ENCODE results near the gene NCAPH2. TPM values are rescaled to one million over a fixed set of nuclear protein-coding genes. Genes with fewer than 3 reads are reported as not detected.

NCAPH2 gene
- total and polyA plus RNA-seq, 9 of the 15 experiments (the other 6 are each of a cell fraction or from before 2014, with no cell fraction given), result 3.6 to 88.6 (median 32.4) TPM

GRCh38 chr22:50562523-50563412 is 54.7 kb downstream of the NCAPH2 start, which contains the start of gene SYCE3 (continued):
- TF ChIP-seq, protein P1, sequence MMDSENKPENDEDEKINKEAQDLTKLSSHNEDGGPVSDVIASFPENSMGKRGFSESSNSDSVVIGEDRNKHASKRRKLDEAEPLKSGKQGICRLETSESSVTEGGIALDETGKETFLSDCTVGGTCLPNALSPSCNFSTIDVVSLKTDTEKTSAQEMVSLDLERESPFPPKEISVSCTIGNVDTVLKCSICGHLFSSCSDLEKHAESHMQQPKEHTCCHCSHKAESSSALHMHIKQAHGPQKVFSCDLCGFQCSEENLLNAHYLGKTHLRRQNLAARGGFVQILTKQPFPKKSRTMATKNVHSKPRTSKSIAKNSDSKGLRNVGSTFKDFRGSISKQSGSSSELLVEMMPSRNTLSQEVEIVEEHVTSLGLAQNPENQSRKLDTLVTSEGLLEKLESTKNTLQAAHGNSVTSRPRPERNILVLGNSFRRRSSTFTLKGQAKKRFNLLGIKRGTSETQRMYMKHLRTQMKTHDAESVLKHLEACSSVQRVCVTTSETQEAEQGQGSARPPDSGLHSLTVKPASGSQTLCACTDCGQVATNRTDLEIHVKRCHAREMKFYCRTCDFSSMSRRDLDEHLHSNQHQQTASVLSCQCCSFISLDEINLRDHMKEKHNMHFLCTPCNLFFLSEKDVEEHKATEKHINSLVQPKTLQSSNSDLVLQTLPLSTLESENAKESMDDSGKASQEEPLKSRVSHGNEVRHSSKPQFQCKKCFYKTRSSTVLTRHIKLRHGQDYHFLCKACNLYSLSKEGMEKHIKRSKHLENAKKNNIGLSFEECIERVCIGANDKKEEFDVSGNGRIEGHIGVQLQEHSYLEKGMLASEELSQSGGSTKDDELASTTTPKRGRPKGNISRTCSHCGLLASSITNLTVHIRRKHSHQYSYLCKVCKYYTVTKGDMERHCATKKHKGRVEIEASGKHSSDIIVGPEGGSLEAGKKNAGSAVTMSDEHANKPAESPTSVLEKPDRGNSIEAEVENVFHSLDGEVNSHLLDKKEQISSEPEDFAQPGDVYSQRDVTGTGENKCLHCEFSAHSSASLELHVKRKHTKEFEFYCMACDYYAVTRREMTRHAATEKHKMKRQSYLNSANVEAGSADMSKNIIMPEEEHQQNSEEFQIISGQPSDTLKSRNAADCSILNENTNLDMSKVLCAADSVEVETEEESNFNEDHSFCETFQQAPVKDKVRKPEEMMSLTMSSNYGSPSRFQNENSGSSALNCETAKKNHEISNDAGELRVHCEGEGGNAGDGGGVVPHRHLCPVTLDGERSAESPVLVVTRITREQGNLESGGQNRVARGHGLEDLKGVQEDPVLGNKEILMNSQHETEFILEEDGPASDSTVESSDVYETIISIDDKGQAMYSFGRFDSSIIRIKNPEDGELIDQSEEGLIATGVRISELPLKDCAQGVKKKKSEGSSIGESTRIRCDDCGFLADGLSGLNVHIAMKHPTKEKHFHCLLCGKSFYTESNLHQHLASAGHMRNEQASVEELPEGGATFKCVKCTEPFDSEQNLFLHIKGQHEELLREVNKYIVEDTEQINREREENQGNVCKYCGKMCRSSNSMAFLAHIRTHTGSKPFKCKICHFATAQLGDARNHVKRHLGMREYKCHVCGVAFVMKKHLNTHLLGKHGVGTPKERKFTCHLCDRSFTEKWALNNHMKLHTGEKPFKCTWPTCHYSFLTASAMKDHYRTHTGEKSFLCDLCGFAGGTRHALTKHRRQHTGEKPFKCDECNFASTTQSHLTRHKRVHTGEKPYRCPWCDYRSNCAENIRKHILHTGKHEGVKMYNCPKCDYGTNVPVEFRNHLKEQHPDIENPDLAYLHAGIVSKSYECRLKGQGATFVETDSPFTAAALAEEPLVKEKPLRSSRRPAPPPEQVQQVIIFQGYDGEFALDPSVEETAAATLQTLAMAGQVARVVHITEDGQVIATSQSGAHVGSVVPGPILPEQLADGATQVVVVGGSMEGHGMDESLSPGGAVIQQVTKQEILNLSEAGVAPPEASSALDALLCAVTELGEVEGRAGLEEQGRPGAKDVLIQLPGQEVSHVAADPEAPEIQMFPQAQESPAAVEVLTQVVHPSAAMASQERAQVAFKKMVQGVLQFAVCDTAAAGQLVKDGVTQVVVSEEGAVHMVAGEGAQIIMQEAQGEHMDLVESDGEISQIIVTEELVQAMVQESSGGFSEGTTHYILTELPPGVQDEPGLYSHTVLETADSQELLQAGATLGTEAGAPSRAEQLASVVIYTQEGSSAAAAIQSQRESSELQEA (IDR thresholded peaks at IDR 0.05; ENCODE audit: low read depth), result no peak
- TF ChIP-seq, protein P2, sequence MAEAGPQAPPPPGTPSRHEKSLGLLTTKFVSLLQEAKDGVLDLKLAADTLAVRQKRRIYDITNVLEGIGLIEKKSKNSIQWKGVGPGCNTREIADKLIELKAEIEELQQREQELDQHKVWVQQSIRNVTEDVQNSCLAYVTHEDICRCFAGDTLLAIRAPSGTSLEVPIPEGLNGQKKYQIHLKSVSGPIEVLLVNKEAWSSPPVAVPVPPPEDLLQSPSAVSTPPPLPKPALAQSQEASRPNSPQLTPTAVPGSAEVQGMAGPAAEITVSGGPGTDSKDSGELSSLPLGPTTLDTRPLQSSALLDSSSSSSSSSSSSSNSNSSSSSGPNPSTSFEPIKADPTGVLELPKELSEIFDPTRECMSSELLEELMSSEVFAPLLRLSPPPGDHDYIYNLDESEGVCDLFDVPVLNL (CRISPR knock-in tag; IDR thresholded peaks at IDR 0.05; ENCODE audit: low read depth), result no peak
- TF ChIP-seq XRCC5 (IDR thresholded peaks at IDR 0.05; ENCODE audit: low read depth, low read length) (0 out of 2 replicates have a peak, but pooled peaks have one; percentile 64), KLF13 (tag; IDR thresholded peaks at IDR 0.05; ENCODE audit: borderline replicate concordance, low read depth) (peak; percentile 24; the same call in 1 of the 2 replicates), PHTF2 (CRISPR knock-in tag; IDR thresholded peaks at IDR 0.05) (no peak), ESRRB (CRISPR knock-in tag; IDR thresholded peaks at IDR 0.05; ENCODE audit: borderline replicate concordance) (no peak), ERF (CRISPR knock-in tag; IDR thresholded peaks at IDR 0.05) (no peak), SMC3 (conservative IDR thresholded peaks at IDR 0.05; ENCODE audit: insufficient read depth, low read depth, low read length) (0 out of 2 replicates have a peak, but pooled peaks have one; percentile 23), ZNF766 (CRISPR knock-in tag; conservative IDR thresholded peaks at IDR 0.05) (no peak), CREM (IDR thresholded peaks at IDR 0.05; ENCODE audit: low read depth) (peak; percentile 51), ZNF780A (CRISPR knock-in tag; IDR thresholded peaks at IDR 0.05) (no peak), ZNF584 (CRISPR knock-in tag; IDR thresholded peaks at IDR 0.05; ENCODE audit: low read depth) (no peak), NELFE (IDR thresholded peaks at IDR 0.05; ENCODE audit: insufficient read depth, insufficient read length) (no peak), ELF2 (CRISPR knock-in tag; IDR thresholded peaks at IDR 0.05) (no peak), GATAD2B (IDR thresholded peaks at IDR 0.05; ENCODE audit: borderline replicate concordance) (no peak)
- TF ChIP-seq, protein P3, sequence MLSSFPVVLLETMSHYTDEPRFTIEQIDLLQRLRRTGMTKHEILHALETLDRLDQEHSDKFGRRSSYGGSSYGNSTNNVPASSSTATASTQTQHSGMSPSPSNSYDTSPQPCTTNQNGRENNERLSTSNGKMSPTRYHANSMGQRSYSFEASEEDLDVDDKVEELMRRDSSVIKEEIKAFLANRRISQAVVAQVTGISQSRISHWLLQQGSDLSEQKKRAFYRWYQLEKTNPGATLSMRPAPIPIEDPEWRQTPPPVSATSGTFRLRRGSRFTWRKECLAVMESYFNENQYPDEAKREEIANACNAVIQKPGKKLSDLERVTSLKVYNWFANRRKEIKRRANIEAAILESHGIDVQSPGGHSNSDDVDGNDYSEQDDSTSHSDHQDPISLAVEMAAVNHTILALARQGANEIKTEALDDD (IDR thresholded peaks at IDR 0.05), result no peak
